Measurements from ENCODE around the gene COL17A1. TPM values are rescaled to one million over a fixed set of nuclear protein-coding genes. Genes with fewer than 3 reads are reported as not detected.

COL17A1 gene
- total RNA-seq, 4 donors from 2014 or later, result 0.63 TPM; not detected in 3

GRCh38 chr10:104101902-104102301 is 16.2 kb upstream of the COL17A1 start:
- no peaks in the 10 kb centered on the region for H3K9me3 ChIP-seq
- H3K27me3 ChIP-seq, result no peaks in the 10 kb centered on the region
- no peaks in the 10 kb centered on the region for H3K4me1 ChIP-seq
- no peak for ATAC-seq
- no peaks in the 10 kb centered on the region for H3K36me3 ChIP-seq
- no peak overlapping the region for H3K27ac ChIP-seq
- intact Hi-C loops (cut with DNase I; ENCODE audit: low total_unique reads), result no loop called here
- H3K4me3 ChIP-seq, result no peak overlapping the region
- TF ChIP-seq POLR2A (IDR thresholded peaks at IDR 0.05), result no peak
- TF ChIP-seq CTCF (IDR thresholded peaks at IDR 0.05 in 4 of 5, conservative IDR thresholded peaks at IDR 0.05 in 1 of 5), result no peak
- DNase-seq, result no peak
- in situ Hi-C loops (cut with MboI; ENCODE audit: low sequenced_read_pairs in 4 of 4), result loop anchor here in 2 of 4 donors (25.0 kb wide), 2 partner anchors 165 to 190 kb away; partner anchors contain the start of gene STN1 (in 1 of the 2)

- no peak overlapping the region for H3K4me3 ChIP-seq
- intact Hi-C loops (cut with DNase I; ENCODE audit: low total_unique reads), result no loop called here
- in situ Hi-C loops (cut with MboI; ENCODE audit: low sequenced_read_pairs in 4 of 4), result loop anchor here in 2 of 4 donors (25.0 kb wide), 2 partner anchors 163 to 188 kb away; partner anchors contain the start of gene STN1 (in 1 of the 2)
- ATAC-seq (no peak), DNase-seq (no peak)
- no peaks in the 10 kb centered on the region for H3K27me3 ChIP-seq
- H3K9me3 ChIP-seq, result no peaks in the 10 kb centered on the region
- H3K36me3 ChIP-seq, result no peaks in the 10 kb centered on the region
- no peaks in the 10 kb centered on the region for H3K4me1 ChIP-seq
- H3K27ac ChIP-seq, result no peak overlapping the region
- TF ChIP-seq CTCF (IDR thresholded peaks at IDR 0.05 in 4 of 5, conservative IDR thresholded peaks at IDR 0.05 in 1 of 5), result no peak
Observed at GRCh38 chr10:104100795-104101194, 15.1 kb upstream of the COL17A1 start.

- H3K9me3 ChIP-seq, result no peaks in the 10 kb centered on the region
- no peak for TF ChIP-seq CTCF (IDR thresholded peaks at IDR 0.05 in 4 of 5, conservative IDR thresholded peaks at IDR 0.05 in 1 of 5)
- TF ChIP-seq POLR2A (IDR thresholded peaks at IDR 0.05), result no peak
- in situ Hi-C loops (cut with MboI; ENCODE audit: low sequenced_read_pairs in 4 of 4), result loop anchor here in 2 of 4 donors (25.0 kb wide), 2 partner anchors 163 to 188 kb away; partner anchors contain the start of gene STN1 (in 1 of the 2)
- intact Hi-C loops (cut with DNase I; ENCODE audit: low total_unique reads), result no loop called here
- ATAC-seq (no peak), DNase-seq (no peak)
- H3K36me3 ChIP-seq, result no peaks in the 10 kb centered on the region
- H3K4me3 ChIP-seq, result no peak overlapping the region
- no peaks in the 10 kb centered on the region for H3K4me1 ChIP-seq
- H3K27ac ChIP-seq, result no peak overlapping the region
- no peaks in the 10 kb centered on the region for H3K27me3 ChIP-seq
Observed at GRCh38 chr10:104099941-104100340, 14.3 kb upstream of the COL17A1 start.

GRCh38 chr10:104099269-104099668 is 13.6 kb upstream of the COL17A1 start:
- in situ Hi-C loops (cut with MboI; ENCODE audit: low sequenced_read_pairs in 4 of 4) (no loop called here), intact Hi-C loops (cut with DNase I; ENCODE audit: low total_unique reads) (no loop called here)
- Histone ChIP-seq H3K4me3 (no peak overlapping the region), H3K27ac (no peak overlapping the region), H3K9me3 (no peaks in the 10 kb centered on the region), H3K36me3 (no peaks in the 10 kb centered on the region), H3K4me1 (no peaks in the 10 kb centered on the region), H3K27me3 (no peaks in the 10 kb centered on the region)
- TF ChIP-seq CTCF (IDR thresholded peaks at IDR 0.05 in 4 of 5, conservative IDR thresholded peaks at IDR 0.05 in 1 of 5) (no peak), POLR2A (IDR thresholded peaks at IDR 0.05) (no peak)
- no peak for DNase-seq
- no peak for ATAC-seq

GRCh38 chr10:104098358-104098925 is 12.8 kb upstream of the COL17A1 start:
- ATAC-seq, result no peak
- intact Hi-C loops (cut with DNase I; ENCODE audit: low total_unique reads), result no loop called here
- in situ Hi-C loops (cut with MboI; ENCODE audit: low sequenced_read_pairs in 4 of 4), result no loop called here

More at GRCh38 chr10:104098358-104098925, 12.8 kb upstream of the COL17A1 start:
- Histone ChIP-seq H3K36me3 (no peaks in the 10 kb centered on the region), H3K4me1 (no peaks in the 10 kb centered on the region), H3K9me3 (no peaks in the 10 kb centered on the region), H3K27ac (no peak overlapping the region), H3K27me3 (no peaks in the 10 kb centered on the region), H3K4me3 (no peak overlapping the region)
- TF ChIP-seq POLR2A (IDR thresholded peaks at IDR 0.05) (no peak), CTCF (IDR thresholded peaks at IDR 0.05 in 4 of 5, conservative IDR thresholded peaks at IDR 0.05 in 1 of 5) (no peak)
- no peak for DNase-seq
